T-helper 22 cell (primary cell): ENCODE data around the gene MEIS2.

ENCODE experiments used
- DNase-seq: peaks from one replicate; pipeline ENCODE4 v3.0.0-alpha.2; 2020; ENCODE audit warnings: low read depth

Gene MEIS2

GRCh38 chr15:37112971-37113670 is 12.8 kb upstream of the MEIS2 start:
- no peak for DNase-seq

DNA sequence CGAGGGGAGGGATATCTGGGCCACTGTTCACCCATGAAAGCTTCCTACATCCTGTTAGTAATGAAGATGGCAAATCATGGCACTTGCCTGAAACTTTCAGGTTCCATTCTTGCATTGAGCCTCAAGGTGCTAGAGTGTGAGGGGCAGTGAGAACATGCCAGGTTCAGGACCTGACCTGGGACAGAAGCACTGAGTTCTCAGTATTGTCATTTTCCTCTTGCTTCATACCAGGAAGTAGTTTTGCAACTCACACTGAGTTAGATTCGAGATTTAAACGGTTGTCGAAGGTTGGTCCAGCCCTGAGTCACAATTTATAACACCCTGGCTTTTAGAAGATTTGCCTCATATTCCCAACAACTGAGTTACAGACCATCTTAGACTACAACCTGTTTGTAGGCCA is 11.8 kb upstream of the MEIS2 start:
- no peak for DNase-seq

DNA sequence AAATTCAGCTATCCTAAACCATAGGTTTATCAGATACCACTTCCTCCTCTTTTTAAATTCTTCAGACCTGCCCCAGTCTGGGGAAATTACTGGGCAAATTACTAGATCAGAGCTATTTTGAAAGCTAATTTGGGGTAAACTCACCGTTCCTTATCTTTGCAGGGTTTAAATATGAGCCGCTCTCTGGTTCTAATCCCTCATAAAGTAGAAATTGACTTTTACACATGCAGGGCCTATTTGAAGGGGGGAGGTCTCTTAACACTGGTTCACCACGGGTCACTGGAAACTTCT is 11.0 kb upstream of the MEIS2 start:
- no peak for DNase-seq

- no peak for DNase-seq
Observed at GRCh38 chr15:37109872-37110572, 9.7 kb upstream of the MEIS2 start.

GRCh38 chr15:37109168-37109871 is 9.0 kb upstream of the MEIS2 start:
- DNase-seq = no peak

DNA sequence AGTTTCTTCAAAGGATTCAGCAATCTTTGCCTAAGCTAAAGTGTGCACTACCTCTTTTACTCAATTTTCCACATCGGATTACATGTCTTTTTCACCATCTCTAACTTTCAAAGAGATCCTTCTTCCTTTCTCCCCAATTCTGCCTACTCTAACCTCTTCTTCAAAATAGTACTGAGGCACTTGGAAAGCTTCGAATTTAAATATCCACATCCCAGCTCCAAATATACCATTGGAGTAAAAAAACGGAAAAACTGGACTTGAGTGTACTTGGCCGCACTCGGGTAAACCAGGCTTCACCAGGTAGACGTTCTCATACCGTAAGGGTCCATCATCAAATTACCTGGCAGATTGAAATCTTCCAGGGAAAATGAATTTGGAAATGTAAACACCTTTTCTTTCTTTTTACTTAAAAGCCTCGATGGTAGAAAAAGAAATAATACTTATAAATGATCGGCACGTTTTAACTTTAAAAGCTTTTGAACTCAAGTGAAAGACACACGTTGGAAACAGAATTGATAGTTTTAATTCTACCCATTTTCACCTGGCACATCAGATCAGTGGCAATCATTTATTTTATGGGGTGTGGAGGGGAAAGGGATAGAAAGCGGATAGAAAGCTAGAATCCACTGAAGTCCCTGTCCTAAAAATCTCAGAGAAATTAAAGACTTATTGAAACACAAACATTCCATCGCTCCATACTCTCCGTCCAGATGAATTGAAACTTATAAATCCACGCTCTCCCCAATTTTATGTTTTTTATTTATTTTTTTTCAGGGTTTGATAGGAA is 8.2 kb upstream of the MEIS2 start:
- no peak for DNase-seq

GRCh38 chr15:37107744-37108380 is 7.5 kb upstream of the MEIS2 start:
- no peak for DNase-seq

DNA sequence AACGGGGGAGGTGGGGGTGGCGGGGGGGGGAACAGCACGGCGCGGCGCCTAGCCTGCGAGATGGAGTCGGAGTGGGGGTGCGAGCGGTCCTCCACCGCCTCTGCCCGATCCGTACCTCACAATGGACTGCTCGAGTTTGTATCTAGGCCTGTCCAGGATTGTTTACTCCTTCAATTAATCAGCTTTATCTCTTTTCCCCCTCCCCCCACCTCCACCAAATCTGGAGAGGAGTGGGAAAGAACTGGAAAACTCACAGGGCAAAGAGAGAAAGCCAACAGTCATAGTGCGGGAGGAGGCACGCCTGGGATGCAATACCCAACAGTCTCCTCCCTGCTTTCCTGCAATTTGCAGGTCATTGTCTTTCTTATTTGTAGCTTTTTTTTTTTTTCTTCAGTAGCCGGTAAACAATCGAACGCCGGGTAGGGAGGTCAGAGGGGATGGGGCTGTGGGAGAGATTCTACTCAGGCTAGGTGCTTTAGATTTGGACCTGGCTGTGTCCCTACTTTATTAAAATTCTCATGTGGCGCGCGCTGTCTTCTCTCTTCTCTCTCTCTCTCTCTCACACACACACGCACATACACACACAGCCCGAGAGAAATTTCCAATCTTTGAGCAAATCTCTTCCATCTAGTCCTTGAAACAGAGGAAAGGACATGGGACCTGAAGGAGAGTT is 6.9 kb upstream of the MEIS2 start:
- no peak for DNase-seq

- no peak for DNase-seq
Observed at GRCh38 chr15:37106490-37107001, 6.2 kb upstream of the MEIS2 start.

- no peak for DNase-seq
Observed at GRCh38 chr15:37105889-37106288, 5.5 kb upstream of the MEIS2 start.

- no peak for DNase-seq
Observed at GRCh38 chr15:37105029-37105428, 4.7 kb upstream of the MEIS2 start.

DNA sequence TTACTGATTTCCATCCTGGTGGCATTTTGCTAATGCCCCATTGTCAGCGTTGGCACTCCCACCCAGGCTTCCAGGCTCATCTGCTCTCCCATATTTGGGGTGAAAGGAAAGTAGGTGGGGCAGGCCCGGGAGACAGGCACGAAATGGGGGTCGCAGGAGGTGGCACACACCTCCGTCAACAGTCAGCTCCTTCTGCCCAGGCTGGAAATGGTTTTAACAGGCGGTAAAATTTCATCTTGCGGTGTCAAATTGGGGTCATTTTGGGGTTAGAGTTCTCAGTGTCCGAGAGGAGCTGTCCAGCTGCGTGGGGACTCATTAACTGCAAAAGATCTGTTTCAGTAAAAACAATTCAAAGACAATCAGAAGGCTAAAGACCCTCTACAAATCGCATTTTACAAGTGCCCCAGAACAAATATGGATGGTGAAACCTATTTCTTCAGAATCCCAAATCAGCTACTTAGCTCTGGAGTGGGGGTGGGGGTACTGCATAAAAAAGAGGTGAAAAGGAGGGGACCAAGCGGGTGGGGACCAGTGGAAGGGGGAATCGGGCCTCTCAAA is 4.2 kb upstream of the MEIS2 start:
- DNase-seq = no peak

DNA sequence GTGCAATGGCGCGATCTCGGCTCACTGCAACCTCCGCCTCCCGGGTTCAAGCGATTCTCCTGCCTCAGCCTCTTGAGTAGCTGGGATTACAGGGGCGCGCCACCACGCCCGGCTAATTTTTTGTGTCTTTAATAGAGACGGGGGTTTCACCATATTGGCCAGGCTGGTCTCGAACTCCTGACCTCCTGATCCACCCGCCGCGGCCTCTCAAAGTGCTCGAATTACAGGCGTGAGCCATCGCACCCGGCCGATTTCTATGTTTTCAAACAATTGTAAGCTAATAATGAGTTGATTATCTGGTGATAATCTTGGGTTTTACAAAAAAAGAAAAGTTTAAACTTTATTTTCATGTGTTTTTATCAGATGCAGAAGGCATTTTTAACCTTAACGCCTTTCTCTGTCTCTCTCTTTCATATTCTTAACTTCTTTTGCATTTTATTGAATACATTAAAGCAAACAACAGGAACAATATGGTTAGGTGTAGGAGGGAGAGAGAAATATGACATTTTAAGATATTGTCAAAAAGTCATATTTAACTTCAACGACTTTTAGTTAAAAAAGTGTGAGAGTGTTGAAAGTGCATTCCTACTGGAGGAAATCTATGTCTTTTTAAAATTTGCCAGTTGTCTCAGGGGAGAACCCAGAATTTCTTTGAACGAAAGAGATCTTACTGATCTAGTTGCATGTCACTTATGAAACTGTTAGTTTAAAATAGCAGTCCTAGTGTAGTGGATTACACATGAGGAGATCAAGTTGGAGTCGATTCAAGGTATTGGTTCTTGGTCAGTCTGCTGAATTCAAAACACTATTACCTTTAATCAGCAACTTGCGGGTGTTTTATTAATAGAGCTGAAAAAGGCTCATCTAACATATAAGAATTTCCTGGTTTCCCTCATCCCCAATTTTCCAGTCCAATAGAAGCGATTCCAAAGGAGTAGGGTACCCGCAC is 3.4 kb upstream of the MEIS2 start:
- no peak for DNase-seq

DNA sequence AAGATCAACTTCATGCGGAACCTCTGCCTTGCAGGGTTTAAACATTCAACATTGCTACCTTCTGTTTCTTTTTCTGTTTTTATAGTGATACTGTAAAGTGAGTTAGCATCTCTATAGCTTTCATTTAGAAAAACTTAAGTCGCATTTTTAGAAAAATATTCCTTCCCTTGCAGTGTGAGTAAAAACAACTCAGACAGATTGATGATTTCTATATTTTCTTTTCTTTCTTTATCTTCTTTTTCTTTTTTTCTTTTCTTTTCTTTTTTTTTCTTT is 2.8 kb upstream of the MEIS2 start:
- no peak for DNase-seq

DNA sequence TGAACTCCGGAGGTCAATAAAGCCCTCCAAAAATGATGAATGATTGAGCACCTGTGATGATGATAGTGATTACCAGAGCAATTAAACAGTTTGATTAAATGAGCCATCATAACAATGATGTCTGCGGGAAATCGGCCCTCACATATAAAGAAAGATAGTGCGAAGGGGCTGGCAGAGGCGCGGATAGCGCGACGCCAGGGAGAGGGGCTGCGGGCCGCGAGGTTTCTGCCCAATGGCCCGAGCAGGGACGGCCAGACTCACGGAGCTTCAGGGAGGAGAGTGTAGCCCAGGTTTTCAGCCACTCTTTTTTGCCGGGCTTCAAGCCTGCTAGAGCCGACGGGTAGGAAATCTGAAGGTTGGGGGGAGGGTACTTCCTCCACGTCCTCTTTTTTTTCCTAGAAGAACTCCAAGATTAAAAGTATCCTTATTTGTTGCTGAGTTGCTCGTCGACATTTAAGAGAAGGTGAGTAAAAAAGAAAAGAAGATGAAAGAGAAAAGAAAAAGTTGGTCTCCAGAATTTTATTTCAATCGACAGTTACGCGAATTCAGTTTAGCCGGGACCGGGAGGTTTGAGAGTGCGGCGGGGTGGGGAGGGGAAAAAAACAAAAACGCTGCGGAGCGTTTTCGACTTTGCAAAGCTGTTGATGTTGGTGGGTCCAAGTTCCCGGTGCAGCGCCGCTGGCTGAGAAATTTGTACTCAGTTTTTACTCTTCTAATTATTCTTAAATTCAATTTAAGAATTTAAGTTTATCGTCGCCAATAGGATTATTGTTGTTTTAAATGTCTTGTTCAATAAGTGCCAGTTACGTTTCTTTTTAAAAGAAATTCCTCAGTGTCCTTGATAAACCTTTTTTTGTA is 2.2 kb upstream of the MEIS2 start:
- no peak for DNase-seq

DNA sequence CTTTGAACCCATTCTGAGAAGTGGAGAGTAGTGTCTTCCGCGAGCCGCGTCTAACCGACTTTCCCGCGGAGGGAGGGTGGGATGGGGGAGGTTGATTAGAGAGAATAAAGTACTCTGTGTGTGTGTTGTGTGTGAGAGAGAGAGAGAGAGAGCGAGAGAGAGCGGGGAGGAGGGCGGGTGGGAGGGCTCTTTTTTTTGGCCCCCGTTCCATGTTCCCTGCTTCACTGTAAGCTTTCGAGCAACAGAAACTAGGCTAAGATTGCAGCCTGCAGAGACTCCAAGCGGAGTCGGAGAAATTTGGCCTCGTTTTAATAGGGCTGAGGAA is 1.6 kb upstream of the MEIS2 start:
- DNase-seq = no peak

DNA sequence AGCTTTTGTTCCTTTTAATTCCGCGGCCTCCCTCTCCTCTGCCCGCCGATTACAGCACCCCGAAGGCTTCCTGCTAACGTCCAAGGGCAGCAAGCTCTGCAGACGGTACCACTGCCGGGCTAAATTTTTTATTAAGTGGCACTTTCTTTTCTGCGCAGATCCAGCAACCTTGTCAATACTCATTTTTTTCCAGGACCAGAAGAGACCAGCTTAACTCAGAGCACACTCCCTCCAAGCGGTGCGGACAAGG is 542 bp upstream of the MEIS2 start:
- no peak for DNase-seq

- DNase-seq = no peak
Observed at GRCh38 chr15:37099319-37100108, 835 bp downstream of the MEIS2 start.
